ENCODE measurements around the gene TULP4. TPM values are rescaled to one million over a fixed set of nuclear protein-coding genes. Genes with fewer than 3 reads are reported as not detected.

Gene TULP4
- total RNA-seq, 1 experiment from 2014 or later, result 64.6 TPM

DNA sequence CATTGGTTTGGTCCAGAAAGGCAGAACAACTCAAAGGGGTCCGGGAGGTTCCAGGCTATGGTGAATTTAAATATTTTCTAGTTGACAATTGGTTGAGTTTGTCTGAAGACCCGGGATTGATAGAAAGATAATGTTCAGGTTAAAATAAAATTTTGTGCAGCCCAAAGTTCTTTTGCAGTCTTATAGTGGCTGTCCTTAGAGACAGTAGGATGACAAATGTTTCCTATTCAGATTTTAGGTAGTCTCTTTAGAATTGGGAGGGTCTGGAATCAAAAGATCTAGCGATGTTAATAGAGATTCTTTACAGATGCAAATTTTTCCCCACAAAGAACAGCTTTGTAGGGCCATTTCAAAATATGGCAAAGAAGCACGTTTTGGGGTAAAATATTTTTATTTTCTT lies 109.1 kb downstream of the TULP4 start:
- Histone ChIP-seq H3K27ac (ENCODE audit: insufficient read length, low read depth, low read length) (no peak overlapping the region), H3K23ac (ENCODE audit: insufficient read length, low read depth, low read length) (no peak overlapping the region), H3K4me1 (ENCODE audit: insufficient read depth, low read length) (no peaks in the 10 kb centered on the region), H3K79me1 (ENCODE audit: insufficient read depth, low read depth, low read length, poor library complexity, severe bottlenecking) (no peaks in the 10 kb centered on the region), H3K18ac (ENCODE audit: insufficient read length, low read depth, low read length) (no peak overlapping the region), H3K56ac (ENCODE audit: insufficient read length, low read depth, low read length) (no peak overlapping the region), H4K5ac (ENCODE audit: insufficient read length, low read depth, low read length) (no peak overlapping the region), H2BK120ac (ENCODE audit: low read depth, low read length, poor library complexity, severe bottlenecking) (no peak overlapping the region), H4K8ac (replicated peaks; ENCODE audit: insufficient read length, low read depth, low read length) (no peak overlapping the region), H3K14ac (ENCODE audit: insufficient read depth, low read length) (no peak overlapping the region), H3K79me2 (ENCODE audit: insufficient read depth, low read length) (no peaks in the 10 kb centered on the region; the same call in 1 of the 2 replicates), H3K4me2 (ENCODE audit: insufficient read depth, insufficient read length, low read length) (no peak overlapping the region), H3K9ac (ENCODE audit: extremely low read depth, insufficient read length, low read length) (no peak overlapping the region), H2AFZ (ENCODE audit: low read length) (no peak overlapping the region), H3K9me3 (ENCODE audit: control insufficient read depth, low read depth, low read length) (no peaks in the 10 kb centered on the region), H2AK5ac (ENCODE audit: insufficient read length, low read length) (no peak overlapping the region), H2BK12ac (ENCODE audit: insufficient read length, low read depth, low read length) (no peak overlapping the region), H2BK15ac (ENCODE audit: low read depth, low read length) (no peak overlapping the region), H3K4ac (ENCODE audit: low read depth, low read length) (no peak overlapping the region), H2BK5ac (ENCODE audit: insufficient read length, low read length) (no peak overlapping the region), H4K91ac (ENCODE audit: insufficient read length, low read depth, low read length) (no peak overlapping the region), H2BK20ac (ENCODE audit: low read depth, low read length, poor library complexity, severe bottlenecking) (no peak overlapping the region), H4K20me1 (ENCODE audit: control insufficient read depth, insufficient read depth, insufficient read length) (no peaks in the 10 kb centered on the region), H3K23me2 (ENCODE audit: insufficient read length, low read depth, low read length, poor library complexity, severe bottlenecking) (no peaks in the 10 kb centered on the region), H3T11ph (ENCODE audit: low read length) (no peak overlapping the region), H3K27me3 (ENCODE audit: insufficient read depth, low read length) (no peaks in the 10 kb centered on the region)
- TF ChIP-seq, protein P1, sequence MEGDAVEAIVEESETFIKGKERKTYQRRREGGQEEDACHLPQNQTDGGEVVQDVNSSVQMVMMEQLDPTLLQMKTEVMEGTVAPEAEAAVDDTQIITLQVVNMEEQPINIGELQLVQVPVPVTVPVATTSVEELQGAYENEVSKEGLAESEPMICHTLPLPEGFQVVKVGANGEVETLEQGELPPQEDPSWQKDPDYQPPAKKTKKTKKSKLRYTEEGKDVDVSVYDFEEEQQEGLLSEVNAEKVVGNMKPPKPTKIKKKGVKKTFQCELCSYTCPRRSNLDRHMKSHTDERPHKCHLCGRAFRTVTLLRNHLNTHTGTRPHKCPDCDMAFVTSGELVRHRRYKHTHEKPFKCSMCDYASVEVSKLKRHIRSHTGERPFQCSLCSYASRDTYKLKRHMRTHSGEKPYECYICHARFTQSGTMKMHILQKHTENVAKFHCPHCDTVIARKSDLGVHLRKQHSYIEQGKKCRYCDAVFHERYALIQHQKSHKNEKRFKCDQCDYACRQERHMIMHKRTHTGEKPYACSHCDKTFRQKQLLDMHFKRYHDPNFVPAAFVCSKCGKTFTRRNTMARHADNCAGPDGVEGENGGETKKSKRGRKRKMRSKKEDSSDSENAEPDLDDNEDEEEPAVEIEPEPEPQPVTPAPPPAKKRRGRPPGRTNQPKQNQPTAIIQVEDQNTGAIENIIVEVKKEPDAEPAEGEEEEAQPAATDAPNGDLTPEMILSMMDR (conservative IDR thresholded peaks at IDR 0.05), result no peak
- DNase-seq, result no peak
- Mint-ChIP-seq H3K4me3 (0 out of 5 replicates have a peak overlapping the region, but pooled peaks of 1 of the 2 experiments have one; percentile 6), H3K27ac (peak overlapping the region in 1 of 3 experiments; percentile 59; a peak in 2 of 7 replicates), H3K27me3 (ENCODE audit: low read depth) (no peaks in the 10 kb centered on the region), H3K9me3 (peaks cover 0 to 6% of the 10 kb centered on the region in 2 experiments; a peak in 2 of 5 replicates), H3K36me3 (ENCODE audit: insufficient read depth in 1 of 3, low read depth in 3 of 3) (peaks cover 7 to 25% (median 9%) of the 10 kb centered on the region in 3 experiments; a peak in 6 of 7 replicates), H3K4me1 (peaks cover 12 to 17% of the 10 kb centered on the region in 2 experiments)
- WGBS (ENCODE audit: extremely low coverage, insufficient read length, low lambda C conversion rate), result no CpG with 5 or more reads among the region's 4 CpGs

Measured in H9 (cell line).